ENCODE results near the gene CENPP. TPM values are rescaled to one million over a fixed set of nuclear protein-coding genes. Genes with fewer than 3 reads are reported as not detected.

Gene CENPP
- total RNA-seq, 1 donor from 2014 or later = 7.7 TPM

DNA sequence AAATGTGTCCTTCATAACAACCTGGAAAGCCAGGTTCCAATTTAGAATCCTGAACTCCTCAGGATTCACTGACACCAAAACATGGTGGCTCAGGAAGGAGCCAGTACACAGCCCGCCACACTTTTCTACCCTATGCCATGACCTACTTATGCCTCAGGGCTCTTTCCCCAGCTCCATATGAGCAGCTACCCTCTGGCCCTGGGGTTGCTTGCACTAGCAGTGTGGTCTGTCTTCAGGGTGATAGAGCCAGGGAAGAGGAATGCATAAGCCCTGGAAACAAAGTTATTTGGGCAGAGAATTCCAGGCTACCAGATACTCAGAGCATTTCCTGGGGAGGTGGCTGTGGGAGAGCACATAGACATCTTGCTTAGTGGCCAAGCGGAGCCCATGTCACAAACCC lies 225.0 kb downstream of the CENPP start:
- TF ChIP-seq, protein P1, sequence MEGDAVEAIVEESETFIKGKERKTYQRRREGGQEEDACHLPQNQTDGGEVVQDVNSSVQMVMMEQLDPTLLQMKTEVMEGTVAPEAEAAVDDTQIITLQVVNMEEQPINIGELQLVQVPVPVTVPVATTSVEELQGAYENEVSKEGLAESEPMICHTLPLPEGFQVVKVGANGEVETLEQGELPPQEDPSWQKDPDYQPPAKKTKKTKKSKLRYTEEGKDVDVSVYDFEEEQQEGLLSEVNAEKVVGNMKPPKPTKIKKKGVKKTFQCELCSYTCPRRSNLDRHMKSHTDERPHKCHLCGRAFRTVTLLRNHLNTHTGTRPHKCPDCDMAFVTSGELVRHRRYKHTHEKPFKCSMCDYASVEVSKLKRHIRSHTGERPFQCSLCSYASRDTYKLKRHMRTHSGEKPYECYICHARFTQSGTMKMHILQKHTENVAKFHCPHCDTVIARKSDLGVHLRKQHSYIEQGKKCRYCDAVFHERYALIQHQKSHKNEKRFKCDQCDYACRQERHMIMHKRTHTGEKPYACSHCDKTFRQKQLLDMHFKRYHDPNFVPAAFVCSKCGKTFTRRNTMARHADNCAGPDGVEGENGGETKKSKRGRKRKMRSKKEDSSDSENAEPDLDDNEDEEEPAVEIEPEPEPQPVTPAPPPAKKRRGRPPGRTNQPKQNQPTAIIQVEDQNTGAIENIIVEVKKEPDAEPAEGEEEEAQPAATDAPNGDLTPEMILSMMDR (IDR thresholded peaks at IDR 0.05) = no peak
- H3K36me3 Mint-ChIP-seq (ENCODE audit: low read depth) = peaks cover 2% of the 10 kb centered on the region
- no peak for DNase-seq (ENCODE audit: low spot score)
- H3K27me3 Mint-ChIP-seq (ENCODE audit: low read depth) = no peaks in the 10 kb centered on the region
- H3K4me3 Mint-ChIP-seq (ENCODE audit: unreplicated experiment) = no peak overlapping the region
- H3K9me3 Mint-ChIP-seq (ENCODE audit: low read depth) = peaks cover 5% of the 10 kb centered on the region
- H3K4me1 Mint-ChIP-seq (ENCODE audit: low read depth) = peaks cover 9% of the 10 kb centered on the region
- peak overlapping the region; percentile 2 for H3K27ac Mint-ChIP-seq (ENCODE audit: unreplicated experiment)

DNA sequence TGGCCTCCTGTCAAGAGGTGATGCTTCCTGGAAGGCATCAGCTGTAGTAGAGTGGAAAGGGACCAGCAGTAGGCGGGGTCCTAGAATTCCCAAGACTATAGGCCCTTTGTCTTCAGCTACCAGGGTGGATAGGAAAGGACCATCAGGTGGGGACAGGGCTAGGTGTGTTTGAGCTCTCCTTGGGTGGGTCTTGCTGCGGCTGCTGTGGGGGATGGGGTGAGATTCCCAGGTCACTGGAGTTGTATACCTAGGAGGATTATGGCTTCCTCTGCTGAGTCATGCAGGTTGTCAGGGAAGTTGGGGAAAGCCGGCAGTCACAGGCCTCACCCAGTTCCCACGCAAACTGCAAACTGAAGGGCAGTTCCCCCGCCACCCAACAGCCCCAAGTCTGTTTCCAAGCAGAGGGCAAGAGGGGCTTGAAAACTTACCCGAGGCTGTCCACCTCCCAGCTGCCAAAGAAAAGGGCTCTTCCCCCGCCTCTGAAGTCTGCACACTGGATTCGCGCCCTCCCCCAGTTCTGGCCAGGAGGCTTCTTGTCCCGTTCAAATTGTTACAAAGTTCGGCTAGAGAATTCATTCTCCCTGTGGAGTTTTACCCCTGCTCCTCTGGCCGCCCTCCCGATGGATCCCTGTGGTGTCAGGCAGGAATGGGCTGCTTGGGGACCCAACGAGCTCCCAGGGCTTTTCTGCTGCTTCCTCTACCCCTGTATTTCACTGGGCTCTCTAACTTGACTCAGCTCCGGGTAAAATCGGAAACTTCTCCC lies 233.0 kb downstream of the CENPP start:
- peaks cover 5% of the 10 kb centered on the region for H3K9me3 Mint-ChIP-seq (ENCODE audit: low read depth)
- no peaks in the 10 kb centered on the region for H3K27me3 Mint-ChIP-seq (ENCODE audit: low read depth)
- no peak overlapping the region for H3K27ac Mint-ChIP-seq (ENCODE audit: unreplicated experiment)
- TF ChIP-seq, protein P1 (IDR thresholded peaks at IDR 0.05) = no peak
- DNase-seq (ENCODE audit: low spot score) = no peak
- H3K4me1 Mint-ChIP-seq (ENCODE audit: low read depth) = peaks cover 28% of the 10 kb centered on the region
- H3K36me3 Mint-ChIP-seq (ENCODE audit: low read depth) = no peaks in the 10 kb centered on the region
- H3K4me3 Mint-ChIP-seq (ENCODE audit: unreplicated experiment) = no peak overlapping the region

DNA sequence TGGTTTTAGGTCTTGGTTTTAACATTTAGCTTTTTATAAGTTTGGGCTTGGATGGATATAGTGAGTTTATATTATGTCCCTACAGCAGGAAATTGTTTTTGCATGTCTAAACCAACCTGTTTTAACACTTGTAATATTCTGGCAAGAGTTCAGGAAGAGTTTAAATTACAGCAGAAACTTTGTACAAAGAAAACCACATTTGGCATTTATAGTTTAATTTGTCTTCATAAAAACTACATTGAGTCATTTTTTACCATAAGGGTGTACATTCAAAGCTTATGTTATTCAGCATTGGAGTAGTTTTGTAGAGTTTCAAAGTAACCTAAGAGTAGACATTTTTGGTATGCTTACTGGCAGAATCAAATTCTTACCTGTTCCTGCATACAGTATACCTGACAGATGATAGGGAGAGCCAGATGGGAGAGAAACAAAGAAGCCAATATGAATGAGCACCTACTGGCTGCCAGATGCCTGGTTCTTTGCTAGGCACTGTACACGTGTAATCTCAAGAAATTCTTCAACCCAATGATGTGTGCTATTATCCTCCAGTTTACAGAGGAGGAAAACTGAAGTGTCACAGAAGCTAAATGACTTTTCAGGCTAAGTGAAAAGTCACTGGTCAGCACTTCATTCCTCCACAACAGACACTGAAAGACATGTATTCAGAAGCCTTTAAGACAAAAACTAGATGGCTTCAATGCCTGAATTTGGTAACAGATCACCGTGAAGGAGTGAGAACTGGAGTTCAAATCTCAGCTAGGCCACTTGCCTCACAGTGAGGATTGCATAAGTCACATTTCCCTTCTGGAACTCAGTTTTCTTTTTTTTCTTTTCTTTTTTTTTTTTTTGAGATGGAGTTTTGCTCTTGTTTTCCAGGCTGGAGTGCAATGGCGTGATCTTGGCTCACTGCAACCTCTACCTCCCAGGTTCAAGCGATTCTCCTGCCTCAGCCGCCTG lies 235.9 kb downstream of the CENPP start:
- TF ChIP-seq, protein P1 (IDR thresholded peaks at IDR 0.05) = no peak

DNA sequence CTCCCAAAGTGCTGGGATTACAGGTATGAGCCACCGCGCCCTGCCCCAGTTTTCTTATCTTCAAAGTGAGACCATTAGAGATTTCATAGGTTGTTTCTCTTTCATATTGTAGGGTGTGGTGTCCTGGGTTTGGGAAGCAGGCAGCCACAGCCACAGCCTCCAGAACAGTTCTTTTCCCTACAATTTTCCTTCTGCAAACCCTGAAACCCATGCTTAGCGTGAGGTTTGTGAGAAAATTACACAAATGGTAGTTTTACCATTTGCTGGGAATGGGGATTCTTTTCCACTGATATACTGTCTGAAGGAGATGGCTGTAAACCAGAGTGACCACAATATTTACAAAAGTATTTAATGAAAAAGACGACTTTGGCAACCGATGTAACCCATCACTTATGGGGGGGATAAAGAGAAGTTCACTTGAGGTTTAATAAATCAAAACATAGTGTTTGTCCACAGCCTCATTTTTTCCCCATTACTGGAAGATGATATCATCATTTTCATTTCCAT lies 236.8 kb downstream of the CENPP start:
- Mint-ChIP-seq H3K36me3 (ENCODE audit: low read depth) (peaks cover 2% of the 10 kb centered on the region), H3K27ac (ENCODE audit: unreplicated experiment) (peak overlapping the region; percentile 74), H3K9me3 (ENCODE audit: low read depth) (peaks cover 14% of the 10 kb centered on the region), H3K27me3 (ENCODE audit: low read depth) (no peaks in the 10 kb centered on the region), H3K4me1 (ENCODE audit: low read depth) (peaks cover 30% of the 10 kb centered on the region), H3K4me3 (ENCODE audit: unreplicated experiment) (no peak overlapping the region)
- TF ChIP-seq, protein P1 (IDR thresholded peaks at IDR 0.05) = no peak
- no peak for DNase-seq (ENCODE audit: low spot score)

More for the DNA sequence above, 235.9 kb downstream of the CENPP start:
- peak overlapping the region; percentile 66 for H3K27ac Mint-ChIP-seq (ENCODE audit: unreplicated experiment)
- peaks cover 2% of the 10 kb centered on the region for H3K36me3 Mint-ChIP-seq (ENCODE audit: low read depth)
- H3K9me3 Mint-ChIP-seq (ENCODE audit: low read depth) = peaks cover 9% of the 10 kb centered on the region
- H3K4me1 Mint-ChIP-seq (ENCODE audit: low read depth) = peaks cover 30% of the 10 kb centered on the region
- DNase-seq (ENCODE audit: low spot score) = no peak
- no peaks in the 10 kb centered on the region for H3K27me3 Mint-ChIP-seq (ENCODE audit: low read depth)
- no peak overlapping the region for H3K4me3 Mint-ChIP-seq (ENCODE audit: unreplicated experiment)
